GM12875 (cell line): ENCODE results near the gene CENPB.

Experiments
- H3K4me3 ChIP-seq: one replicate; pipeline ENCODE4 v1.5.1; 2011; ENCODE audit warnings: low read depth, low read length, control low read depth
- TF ChIP-seq, protein P1 (sequence below): IDR thresholded peaks from 2 replicates; pipeline ENCODE4 v1.5.1; 2011; ENCODE audit warnings: low read depth, mild to moderate bottlenecking, control low read depth, inconsistent platforms, low read length, moderate library complexity, borderline replicate concordance; ENCODE audit not compliant: insufficient read depth

CENPB gene

DNA sequence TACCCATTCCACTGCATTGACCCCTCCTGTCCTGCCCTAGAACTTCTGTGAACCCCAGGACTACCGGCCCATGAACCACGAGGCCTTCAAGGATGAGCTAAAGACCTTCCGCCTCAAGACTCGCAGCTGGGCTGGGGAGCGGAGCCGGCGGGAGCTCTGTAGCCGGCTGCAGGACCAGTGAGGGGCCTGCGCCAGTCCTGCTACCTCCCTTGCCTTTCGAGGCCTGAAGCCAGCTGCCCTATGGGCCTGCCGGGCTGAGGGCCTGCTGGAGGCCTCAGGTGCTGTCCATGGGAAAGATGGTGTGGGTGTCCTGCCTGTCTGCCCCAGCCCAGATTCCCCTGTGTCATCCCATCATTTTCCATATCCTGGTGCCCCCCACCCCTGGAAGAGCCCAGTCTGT is 18.2 kb upstream of the CENPB start:
- TF ChIP-seq, protein P1, sequence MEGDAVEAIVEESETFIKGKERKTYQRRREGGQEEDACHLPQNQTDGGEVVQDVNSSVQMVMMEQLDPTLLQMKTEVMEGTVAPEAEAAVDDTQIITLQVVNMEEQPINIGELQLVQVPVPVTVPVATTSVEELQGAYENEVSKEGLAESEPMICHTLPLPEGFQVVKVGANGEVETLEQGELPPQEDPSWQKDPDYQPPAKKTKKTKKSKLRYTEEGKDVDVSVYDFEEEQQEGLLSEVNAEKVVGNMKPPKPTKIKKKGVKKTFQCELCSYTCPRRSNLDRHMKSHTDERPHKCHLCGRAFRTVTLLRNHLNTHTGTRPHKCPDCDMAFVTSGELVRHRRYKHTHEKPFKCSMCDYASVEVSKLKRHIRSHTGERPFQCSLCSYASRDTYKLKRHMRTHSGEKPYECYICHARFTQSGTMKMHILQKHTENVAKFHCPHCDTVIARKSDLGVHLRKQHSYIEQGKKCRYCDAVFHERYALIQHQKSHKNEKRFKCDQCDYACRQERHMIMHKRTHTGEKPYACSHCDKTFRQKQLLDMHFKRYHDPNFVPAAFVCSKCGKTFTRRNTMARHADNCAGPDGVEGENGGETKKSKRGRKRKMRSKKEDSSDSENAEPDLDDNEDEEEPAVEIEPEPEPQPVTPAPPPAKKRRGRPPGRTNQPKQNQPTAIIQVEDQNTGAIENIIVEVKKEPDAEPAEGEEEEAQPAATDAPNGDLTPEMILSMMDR, result no peak
- no peak overlapping the region for H3K4me3 ChIP-seq

DNA sequence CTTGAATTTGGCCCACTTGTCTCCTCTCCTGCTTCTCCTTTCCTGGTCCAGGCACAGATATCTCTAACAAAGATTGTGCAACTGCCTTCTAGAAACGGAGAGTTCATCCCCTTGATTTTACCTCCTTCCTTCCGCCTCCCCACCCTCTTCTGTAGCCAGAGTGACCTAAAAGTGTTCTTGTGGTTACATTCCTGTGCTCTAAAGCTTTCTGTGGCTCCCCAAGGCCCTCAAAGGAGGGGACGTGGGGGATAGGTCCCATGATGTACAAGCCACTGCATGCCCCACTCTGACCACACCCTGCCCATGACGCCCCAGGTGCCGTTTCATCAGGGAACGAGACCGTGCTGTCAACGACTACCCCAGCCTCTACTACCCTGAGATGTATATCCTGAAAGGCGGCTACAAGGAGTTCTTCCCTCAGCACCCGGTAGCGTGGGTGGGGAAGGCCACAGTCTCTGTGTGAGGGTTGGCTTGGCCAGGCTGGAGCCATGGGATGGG is 17.8 kb upstream of the CENPB start:
- TF ChIP-seq, protein P1, result no peak
- no peak overlapping the region for H3K4me3 ChIP-seq

DNA sequence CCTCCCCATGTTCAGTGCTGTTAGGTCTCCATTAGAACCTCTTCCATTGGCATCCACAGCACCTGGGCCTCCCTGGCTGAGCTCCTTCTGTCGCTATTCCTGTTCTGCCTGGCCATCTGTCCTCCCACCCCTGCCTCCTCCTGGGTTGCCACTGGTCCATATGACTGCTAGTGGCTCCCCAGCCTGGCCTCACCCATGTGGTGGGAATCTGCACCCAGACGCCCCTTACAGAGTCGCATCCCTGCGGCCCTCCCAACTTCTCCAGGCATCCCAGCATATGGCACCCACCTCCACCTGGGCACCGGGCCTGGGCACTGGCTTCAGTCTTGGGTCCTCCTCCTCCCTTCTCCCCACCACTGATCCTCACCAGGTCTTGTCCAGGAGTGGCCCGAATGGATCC is 17.3 kb upstream of the CENPB start:
- TF ChIP-seq, protein P1, result no peak
- no peak overlapping the region for H3K4me3 ChIP-seq

DNA sequence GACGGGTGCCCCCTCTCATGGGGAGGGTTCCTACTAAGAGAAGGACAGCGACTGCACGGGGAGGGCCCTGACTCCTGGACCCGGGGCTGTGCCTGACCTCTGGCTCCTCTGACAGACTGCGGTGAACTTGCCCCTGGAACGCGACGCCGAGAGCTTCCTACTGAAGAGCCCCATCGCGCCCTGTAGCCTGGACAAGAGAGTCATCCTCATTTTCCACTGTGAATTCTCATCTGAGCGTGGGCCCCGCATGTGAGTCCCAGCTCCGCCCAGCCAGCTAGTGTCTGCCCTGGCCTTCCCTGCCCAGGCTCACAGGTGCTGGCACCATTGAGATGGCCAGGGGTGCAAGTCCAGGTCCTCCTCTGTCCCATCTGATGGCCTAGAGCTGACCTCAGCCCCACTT is 16.7 kb upstream of the CENPB start:
- H3K4me3 ChIP-seq, result no peak overlapping the region
- TF ChIP-seq, protein P1, result no peak

DNA sequence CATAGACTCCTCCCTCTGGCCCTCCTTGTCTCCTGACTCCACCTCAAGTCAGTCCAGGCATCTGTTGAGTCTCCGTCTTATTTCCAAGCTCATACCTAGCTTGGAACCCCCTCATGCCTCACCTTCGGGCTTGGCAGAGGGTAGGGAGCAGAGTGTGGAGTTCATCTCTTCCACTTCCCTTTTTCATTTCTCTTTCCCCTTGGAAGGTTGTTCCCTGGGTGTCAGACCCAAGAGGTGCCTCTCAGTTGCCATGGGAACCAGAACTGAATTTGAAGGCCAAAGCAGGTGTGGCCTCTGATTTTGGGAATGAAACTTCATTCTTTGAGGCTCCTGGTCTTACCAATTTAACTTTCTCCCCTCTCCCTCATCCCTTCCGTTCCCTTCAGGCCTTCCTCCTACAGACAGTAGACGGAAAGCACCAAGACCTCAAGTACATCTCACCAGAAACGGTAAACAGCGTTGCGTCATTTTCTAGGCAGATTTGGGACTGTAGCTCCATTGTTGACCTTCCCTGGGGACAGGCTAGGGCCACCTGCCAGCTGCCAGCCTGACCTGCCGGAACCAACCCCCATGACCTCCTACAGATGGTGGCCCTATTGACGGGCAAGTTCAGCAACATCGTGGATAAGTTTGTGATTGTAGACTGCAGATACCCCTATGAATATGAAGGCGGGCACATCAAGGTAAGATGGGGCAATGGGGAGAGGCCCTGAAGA is 16.1 kb upstream of the CENPB start:
- TF ChIP-seq, protein P1, result no peak
- H3K4me3 ChIP-seq, result no peak overlapping the region

DNA sequence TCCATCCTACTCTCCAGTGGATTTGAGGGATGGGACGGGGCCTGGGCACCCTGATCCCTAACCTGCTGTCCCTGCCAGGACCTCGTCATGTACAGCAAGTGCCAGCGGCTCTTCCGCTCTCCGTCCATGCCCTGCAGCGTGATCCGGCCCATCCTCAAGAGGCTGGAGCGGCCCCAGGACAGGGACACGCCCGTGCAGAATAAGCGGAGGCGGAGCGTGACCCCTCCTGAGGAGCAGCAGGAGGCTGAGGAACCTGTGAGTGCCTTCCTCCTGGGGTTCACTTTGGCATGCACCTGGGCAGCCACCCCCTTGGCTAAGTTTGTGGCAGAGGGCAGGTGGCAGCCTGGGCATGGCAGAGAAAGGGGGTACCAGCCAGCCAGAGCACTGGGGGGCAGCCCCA is 15.3 kb upstream of the CENPB start:
- TF ChIP-seq, protein P1, result no peak
- H3K4me3 ChIP-seq, result no peak overlapping the region

DNA sequence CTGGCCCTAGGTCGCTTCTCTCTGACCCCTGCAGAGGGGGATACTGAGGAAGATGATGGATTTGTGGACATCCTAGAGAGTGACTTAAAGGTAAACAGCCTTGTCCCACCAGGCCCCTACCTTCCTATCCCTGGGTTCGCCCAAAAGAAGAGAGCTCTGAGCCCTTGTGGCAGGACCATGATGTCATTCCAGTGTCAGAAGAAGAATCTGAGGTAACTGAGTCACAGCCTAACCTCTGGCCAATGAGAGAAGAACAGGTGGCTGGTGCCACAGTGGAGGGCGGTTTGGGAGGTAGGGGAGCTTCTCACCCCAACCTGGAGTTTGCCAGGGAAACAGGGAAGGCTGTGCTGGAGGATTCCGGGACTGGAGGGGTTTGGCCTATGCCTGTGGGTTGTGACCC is 14.8 kb upstream of the CENPB start:
- TF ChIP-seq, protein P1, result no peak
- H3K4me3 ChIP-seq, result no peak overlapping the region
